CD4-positive, alpha-beta T cell treated with Interferon alpha-2 for 1 hour (primary cell): ENCODE measurements around the gene ACTC1.
"Not testable (repeated sequence)": the region's sequence is repeated elsewhere in the genome, so short reads cannot be mapped to it uniquely, and the experiment has no call there.

Source experiments
- DNase-seq, 2 donors: peaks; one replicate each; pipeline ENCODE4 v3.0.0-alpha.2; 2020 to 2022

Gene ACTC1

DNA sequence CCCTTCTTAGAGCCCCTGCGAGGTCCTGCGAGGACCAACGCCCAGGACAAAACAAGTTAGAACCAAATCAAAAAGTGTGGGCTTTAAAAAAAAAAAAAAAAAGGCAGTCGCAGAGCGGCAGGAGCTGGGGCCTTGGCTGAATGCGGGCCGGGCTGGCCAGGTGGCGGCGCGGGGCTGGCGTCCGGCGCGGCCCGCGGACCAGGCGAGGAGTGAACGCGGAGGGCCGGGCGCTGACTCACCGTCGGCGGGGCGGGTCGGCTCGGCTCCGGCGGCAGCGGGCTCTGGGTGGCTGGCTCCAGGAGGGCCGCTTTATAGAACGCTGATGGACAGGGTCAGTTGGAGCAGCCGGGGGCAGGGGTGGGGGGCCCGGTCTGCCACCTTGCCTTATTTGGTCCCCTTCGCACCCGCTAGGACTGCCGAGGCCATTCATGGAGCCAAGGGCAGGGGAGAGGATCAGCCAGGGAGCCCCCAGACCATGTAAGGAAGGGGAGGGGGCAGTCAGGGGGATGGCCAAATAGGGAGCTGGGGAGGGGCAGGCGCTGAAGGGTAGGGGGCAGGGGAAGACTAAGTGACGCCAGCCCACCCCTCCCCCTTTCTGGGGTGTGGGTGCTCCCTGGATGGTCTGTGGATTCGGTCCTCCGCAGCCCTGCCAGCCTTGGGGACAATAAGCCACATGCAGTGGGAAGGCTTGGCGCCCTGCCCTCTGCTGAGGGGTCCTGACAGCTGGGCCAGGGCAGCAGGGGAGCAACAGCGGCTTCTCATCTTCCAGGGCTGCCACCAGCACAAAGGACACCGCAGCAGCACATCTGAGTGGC is at the start of gene ACTC1:
Gene ACTC1, minus strand, starts transcription at position 283 of the 815 bp plus-strand sequence. CDS start 741 bp downstream, outside the sequence.
- DNase-seq = no peak

DNA sequence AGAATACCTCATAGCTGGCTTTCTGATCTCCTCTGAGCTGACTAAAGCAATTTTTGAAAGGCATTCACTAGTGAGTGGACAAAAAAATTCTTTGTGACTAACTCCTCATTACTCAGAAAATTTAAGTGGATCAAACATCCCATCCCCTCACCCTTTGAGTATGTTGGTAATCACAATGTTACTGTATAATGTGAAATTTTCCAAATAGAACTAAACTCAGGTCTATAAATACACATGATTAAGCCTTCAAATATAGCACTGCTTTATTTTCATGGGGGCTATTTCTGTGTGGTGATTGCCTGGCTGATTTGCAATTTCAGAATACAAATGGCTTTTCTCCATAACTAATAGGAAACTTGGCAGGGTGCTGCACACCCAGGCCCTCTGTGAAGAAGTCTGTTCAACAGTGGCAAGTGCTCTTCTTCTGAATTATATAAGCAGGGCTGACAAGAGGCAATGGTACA is 45.9 kb upstream of the ACTC1 start:
- DNase-seq = no peak

DNA sequence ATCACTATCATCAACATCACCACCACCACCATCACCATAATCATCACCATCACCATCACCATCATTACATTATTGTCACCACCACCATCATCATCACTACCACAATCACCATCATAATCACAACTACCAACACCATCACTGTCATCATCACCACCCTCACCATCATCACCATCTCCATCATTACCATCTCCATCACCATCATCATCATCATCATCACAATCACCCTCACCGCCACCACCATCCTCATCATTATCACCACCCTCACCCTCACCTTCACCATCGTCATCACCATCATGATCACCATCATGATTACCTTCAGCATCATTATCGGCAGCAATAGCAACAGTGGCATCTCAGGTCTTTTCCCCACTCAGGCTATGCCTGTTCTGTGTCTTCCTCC is 42.9 kb upstream of the ACTC1 start:
- DNase-seq = no peak

DNA sequence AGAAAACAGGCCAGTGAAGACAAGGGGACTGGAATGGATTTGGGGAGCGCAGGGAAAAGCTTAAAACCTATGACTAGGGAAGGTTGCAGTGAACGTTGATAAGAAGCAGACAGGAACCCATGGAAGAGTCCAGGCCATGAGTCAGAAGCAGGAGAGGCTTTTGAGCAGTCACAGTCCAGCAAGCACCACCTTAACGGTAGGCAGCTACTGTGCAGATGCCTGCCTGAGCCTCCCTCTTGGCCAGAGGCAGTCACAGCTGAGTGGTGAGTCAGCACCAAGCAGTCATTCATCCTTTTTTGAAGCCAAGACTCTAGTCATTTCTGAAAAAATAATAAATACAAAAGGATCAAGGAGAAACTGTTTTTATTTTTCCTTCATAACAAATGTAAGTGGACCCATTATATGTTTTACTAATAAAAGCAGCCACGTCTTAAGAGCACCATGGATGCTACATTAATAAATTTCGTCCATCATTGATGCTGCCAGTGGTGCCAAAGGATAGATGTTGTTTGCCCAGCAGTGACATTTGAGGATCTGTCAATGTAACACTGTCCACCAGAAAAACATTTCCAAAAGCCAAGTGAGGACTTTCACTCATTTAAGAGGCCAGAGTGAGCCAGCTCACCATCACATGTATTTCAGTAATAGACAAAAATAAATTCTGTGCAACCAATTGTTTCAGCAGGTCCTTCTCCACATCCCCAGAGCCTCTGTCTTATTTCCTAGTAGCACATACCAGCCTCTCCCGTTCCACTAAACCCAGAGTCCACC is 42.1 kb upstream of the ACTC1 start:
- DNase-seq = no peak

- DNase-seq = no peak
Measured at GRCh38 chr15:34828145-34828911, 33.0 kb upstream of the ACTC1 start.

DNA sequence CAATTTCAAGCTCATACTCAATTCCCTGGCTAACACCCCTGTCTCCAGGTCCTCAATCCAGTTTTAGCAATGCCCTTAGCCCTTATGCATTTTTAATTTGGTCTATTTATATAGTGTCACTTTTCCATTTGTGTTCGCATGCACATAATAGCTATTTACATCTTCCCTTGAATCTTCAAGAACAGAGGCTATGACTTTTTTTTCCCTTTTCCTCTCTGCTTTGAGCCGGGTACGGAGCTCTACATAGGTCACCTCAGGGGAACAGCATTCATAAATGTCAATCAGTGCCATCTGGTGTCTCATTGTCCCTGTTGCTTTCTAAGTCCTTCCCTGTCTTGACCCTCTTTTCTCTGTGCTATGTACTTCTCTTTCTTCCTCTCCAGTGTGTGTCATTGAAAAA is 26.5 kb upstream of the ACTC1 start:
- no peak for DNase-seq

DNA sequence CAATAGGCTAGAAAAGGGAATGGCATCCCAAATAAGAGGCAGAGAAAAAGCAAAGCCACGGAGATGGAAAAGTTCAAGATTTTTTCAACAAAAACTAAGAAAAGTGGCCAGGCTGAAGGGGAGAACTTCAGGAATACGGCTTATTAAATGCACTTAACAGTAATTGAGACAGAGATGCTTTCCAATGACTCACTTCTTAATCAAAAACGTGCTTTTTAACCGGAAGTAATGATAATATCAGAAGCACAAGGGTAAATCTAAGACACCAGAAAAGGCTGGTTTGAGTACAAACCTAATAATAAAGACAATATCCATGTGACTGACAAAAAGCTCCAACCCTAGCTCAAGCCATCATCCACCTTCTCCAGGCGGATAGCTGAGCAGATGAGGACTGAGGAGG is 24.8 kb upstream of the ACTC1 start:
- no peak for DNase-seq

GRCh38 chr15:34818526-34818925 is 23.2 kb upstream of the ACTC1 start:
- DNase-seq = no peak

DNA sequence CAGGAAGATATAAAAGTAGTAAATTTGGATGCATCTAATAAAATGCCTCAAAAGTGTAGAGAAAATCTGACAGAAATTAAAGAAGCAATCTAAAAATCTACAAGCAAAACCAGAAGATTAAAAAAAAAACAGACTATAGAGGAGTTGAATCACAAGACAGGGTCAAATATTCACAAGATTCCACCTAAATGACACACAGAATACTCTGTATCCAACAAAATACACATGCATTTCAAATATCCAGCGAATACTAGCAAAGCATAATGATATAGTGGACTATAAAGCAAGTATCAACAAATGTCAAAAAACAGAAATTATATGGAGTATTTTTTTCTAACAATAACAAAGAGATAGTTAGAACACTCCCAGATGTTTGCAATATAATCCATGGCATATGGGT is 20.5 kb upstream of the ACTC1 start:
- DNase-seq = no peak

GRCh38 chr15:34813446-34814190 is 18.3 kb upstream of the ACTC1 start:
- DNase-seq = no peak

DNA sequence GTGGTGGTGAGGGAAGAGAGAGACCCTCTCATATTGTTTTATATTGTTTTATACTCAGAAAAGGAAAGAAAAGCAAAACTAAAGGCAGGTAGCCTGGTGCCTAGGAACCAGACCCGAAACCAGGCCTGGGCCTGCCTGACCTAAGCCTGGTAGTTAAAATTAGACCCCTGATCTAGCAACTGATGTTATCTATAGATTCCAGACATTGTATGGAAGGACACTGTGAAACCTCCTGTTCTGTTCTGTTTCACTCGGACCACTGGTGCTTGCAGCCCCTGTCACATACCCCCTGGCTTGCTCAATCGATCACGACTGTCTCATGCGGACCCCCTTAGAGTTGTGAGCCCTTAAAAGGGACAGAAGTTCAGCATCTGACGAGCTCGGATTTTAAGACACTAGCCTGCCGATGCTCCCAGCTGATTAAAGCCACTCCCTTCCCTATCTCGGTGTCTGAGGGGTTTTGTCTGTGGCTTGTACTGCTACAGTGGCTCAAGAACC is 17.6 kb upstream of the ACTC1 start:
- DNase-seq = not testable (repeated sequence)

DNA sequence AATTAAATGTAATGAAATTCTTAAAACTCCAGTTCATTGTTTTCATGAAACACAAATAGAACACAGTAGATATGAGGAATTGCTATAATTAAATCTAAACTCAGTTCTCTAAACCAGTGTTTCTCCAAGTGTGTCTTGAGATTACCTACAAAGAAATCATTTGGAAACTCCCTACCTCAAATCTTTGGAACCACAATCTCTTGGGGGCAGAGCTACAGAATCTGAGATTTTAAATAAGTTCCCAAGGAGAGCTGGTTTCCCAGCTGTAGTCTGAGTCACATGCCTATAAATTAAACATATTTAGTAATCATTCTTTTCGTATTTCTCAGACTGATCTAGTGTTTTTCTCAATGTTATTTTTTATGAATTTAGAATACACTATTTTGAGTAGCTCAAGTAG is 17.0 kb upstream of the ACTC1 start:
- no peak for DNase-seq

DNA sequence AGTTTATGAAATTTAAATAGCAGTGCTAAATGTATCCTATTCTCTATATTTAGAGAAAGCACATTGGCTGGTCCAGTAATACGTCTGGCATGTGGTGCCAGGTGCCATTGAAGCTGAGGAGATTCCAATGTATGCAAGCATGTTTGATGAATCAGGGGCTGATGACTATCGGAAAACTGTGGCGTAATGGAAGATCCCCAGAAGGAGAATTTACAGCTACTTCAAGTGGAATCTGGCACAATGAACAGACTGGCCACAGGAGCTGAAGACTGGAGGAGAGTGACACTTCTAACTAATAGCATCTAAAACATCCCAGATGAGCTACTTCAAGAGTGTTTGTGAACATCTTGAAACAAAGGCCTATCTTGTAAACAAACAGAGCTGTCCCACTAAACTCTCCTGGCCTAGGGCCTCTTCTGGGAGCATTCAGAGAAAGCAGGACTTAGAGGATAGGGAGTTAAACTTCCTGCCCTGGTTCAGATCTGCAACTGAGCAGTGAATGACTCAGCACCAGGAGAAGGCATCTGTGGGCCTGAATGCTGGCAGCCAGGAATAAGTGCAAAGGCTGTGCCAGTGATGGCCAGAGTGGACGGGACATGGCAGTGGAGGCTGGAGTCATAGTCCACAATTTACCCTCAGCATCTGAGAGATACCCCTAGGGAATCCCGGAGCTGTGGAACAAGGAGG is 15.2 kb upstream of the ACTC1 start:
- no peak for DNase-seq

- no peak for DNase-seq
Measured at GRCh38 chr15:34809186-34809585, 13.8 kb upstream of the ACTC1 start.

- no peak for DNase-seq
Measured at GRCh38 chr15:34808016-34808415, 12.7 kb upstream of the ACTC1 start.

- DNase-seq = not testable (repeated sequence)
Measured at GRCh38 chr15:34807241-34807640, 11.9 kb upstream of the ACTC1 start.

DNA sequence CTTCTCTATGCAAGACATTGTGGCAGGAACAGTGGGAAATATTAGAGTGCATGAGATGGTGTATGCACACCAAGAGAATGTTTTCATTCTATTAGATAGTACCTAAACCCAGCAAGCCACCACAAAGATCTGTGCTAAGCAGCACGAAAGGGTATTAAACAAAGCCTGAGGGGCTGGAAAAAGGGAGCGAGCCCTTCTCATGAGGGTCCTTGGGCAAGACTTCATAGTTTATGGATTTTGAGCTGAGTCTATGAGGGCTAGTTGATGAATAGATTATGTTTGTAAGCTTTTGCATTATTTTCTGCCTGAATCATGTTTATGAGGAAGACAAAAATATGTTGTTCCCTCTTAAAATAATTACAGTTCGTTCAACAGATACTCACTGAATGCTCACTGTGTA is 9.4 kb upstream of the ACTC1 start:
- DNase-seq = no peak

DNA sequence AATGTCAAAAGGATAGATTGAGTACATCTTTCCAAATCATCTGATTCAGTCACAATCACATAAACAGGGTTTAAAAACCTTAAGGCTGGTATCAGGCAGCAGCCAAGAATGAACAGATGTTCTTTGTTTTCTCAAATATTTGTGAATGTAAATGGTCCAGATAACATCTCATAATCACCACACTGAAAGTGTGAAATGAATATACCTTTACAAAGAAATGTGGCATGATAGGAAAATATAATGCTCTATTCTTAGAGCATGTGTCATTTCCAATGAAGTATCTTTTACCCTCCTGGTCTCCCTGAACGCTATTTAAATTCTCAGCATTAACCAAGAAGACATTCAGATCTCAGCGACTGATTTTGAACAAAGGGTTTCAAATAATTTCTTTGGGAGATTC is 8.8 kb upstream of the ACTC1 start:
- no peak for DNase-seq

GRCh38 chr15:34802803-34803750 is 7.7 kb upstream of the ACTC1 start:
- DNase-seq = no peak

DNA sequence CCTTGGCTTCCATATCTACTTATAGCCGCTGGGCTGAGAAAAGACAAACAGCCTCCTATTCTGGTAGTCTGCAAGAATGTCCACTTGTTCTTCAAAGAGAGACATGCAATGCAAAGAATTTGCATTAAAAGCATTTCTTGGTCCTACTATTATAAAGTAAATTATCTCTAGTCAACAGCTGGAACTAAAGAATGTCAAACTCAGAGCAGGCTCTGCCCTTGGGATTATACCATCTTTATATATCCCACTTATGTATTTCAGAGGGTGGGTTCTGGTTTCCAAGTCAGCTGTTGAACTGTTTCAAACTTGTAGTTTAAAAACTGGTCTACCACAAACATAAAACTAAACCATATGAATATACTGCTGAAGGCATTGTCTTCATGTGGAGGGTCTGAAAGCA is 7.0 kb upstream of the ACTC1 start:
- no peak for DNase-seq
